Measurements from ENCODE around the gene EDDM13. TPM values are rescaled to one million over a fixed set of nuclear protein-coding genes. Genes with fewer than 3 reads are reported as not detected.
A peak's percentile ranks its signal among the peaks of the same experiment; 100 is the strongest.

Gene EDDM13
- total RNA-seq, 2 experiments from 2014 or later: not detected

DNA sequence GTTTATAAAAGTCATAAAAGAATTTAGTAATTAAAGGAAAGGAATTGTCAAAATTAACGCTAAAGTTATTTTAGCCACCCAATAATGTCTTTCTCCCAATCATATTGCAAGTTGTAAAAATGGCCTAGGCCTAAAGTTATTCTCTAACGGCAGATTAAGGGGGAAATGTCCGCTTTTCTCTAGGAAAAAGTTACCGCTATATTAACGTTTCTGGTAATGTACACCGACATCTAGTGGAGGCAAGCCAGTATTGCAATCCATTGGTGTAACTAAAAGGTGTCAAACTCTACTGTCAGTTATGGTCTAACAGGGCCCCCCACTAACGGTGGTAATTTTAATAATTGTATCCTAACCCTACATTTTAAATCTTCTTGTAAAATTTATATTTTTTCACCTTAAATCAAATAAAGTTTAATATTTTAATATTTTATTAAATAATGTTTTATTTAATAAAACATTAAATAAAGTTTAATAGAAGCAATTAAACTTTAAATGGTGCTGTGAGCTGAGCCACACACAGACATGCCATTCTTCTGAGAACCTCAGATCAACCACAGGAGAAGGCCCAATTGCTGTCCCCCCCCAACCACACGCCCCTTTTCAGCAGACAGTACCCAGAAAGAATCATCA lies 78.0 kb downstream of the EDDM13 start:
- H3K36me3 ChIP-seq (ENCODE audit: insufficient read depth, low read length): no peaks in the 10 kb centered on the region
- peak; percentile 99 for TF ChIP-seq CTCF (IDR thresholded peaks at IDR 0.05)
- Mint-ChIP-seq H3K27me3 (no peaks in the 10 kb centered on the region), H3K4me3 (no peak overlapping the region), H3K4me1 (ENCODE audit: low read depth) (peaks cover 7% of the 10 kb centered on the region), H3K27ac (no peak overlapping the region), H3K9me3 (no peaks in the 10 kb centered on the region), H3K36me3 (ENCODE audit: low read depth) (no peaks in the 10 kb centered on the region)
- H3K27ac ChIP-seq (ENCODE audit: low read depth in 1 of 2, low read length in 2 of 2): no peak overlapping the region
- ChIA-PET POLR2A (no interaction called here), CTCF (no interaction called here)
- DNase-seq: peak in 12 of 14 experiments; percentile 13 to 71 (median 39)
- H3K9me3 ChIP-seq (ENCODE audit: control insufficient read depth in 1 of 2, insufficient read depth in 1 of 2, low read length in 2 of 2): no peaks in the 10 kb centered on the region
- ATAC-seq (ENCODE audit: poor library complexity): no peak
- H3K4me3 ChIP-seq (ENCODE audit: low read length): no peak overlapping the region
- no peaks in the 10 kb centered on the region for H3K27me3 ChIP-seq (ENCODE audit: control insufficient read depth in 1 of 2, insufficient read depth in 2 of 2, low read length in 2 of 2)
- intact Hi-C loops (cut with DNase I, micrococcal nuclease): loop anchor here (1.0 to 5.0 kb wide), 5 partner anchors 97 to 284 kb away; no protein-coding TSS in a partner anchor
- no peaks in the 10 kb centered on the region for H3K4me1 ChIP-seq (ENCODE audit: insufficient read depth, low read length)

GRCh38 chr19:56351208-56351607 lies 78.7 kb downstream of the EDDM13 start:
- no peaks in the 10 kb centered on the region for H3K4me1 ChIP-seq (ENCODE audit: insufficient read depth, low read length)
- H3K27me3 ChIP-seq (ENCODE audit: control insufficient read depth in 1 of 2, insufficient read depth in 2 of 2, low read length in 2 of 2): no peaks in the 10 kb centered on the region
- no peak overlapping the region for H3K27ac Mint-ChIP-seq
- H3K9me3 Mint-ChIP-seq: no peaks in the 10 kb centered on the region
- no peak overlapping the region for H3K27ac ChIP-seq (ENCODE audit: low read depth in 1 of 2, low read length in 2 of 2)
- no peak for TF ChIP-seq CTCF (IDR thresholded peaks at IDR 0.05)
- DNase-seq: no peak
- ChIA-PET CTCF (no interaction called here), POLR2A (interaction anchor here (0.6 kb wide), 1 partner anchor 98 kb away, joined by 4 read pairs; no protein-coding TSS in a partner anchor)
- no peak for ATAC-seq (ENCODE audit: poor library complexity)
- no peaks in the 10 kb centered on the region for H3K27me3 Mint-ChIP-seq
- peaks cover 7% of the 10 kb centered on the region for H3K4me1 Mint-ChIP-seq (ENCODE audit: low read depth)
- no peak overlapping the region for H3K4me3 ChIP-seq (ENCODE audit: low read length)
- intact Hi-C loops (cut with DNase I, micrococcal nuclease): loop anchor here (2.0 to 5.0 kb wide), 2 partner anchors 269 to 284 kb away; no protein-coding TSS in a partner anchor
- H3K36me3 Mint-ChIP-seq (ENCODE audit: low read depth): no peaks in the 10 kb centered on the region
- no peak overlapping the region for H3K4me3 Mint-ChIP-seq
- no peaks in the 10 kb centered on the region for H3K36me3 ChIP-seq (ENCODE audit: insufficient read depth, low read length)
- no peaks in the 10 kb centered on the region for H3K9me3 ChIP-seq (ENCODE audit: control insufficient read depth in 1 of 2, insufficient read depth in 1 of 2, low read length in 2 of 2)

DNA sequence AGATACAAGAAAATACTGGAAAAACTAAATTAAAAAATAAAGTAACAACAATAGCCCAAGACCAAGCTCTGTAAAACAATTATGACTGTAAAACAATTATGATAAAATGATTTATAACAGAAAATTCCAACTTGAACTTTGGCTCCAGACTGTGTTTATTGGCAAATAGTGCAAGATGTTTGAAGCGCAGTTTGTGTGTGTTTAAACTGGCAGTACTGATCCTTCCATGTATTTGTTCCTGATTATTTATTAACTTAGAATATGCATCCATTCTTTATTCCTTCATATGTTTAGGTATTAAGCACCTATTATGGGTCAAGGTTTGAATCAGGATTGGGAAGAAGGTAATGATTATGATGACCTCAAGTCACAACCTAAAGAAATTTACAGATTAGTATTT lies 83.0 kb downstream of the EDDM13 start:
- no peaks in the 10 kb centered on the region for H3K4me1 ChIP-seq (ENCODE audit: insufficient read depth, low read length)
- Mint-ChIP-seq H3K27ac (no peak overlapping the region), H3K27me3 (no peaks in the 10 kb centered on the region), H3K4me1 (ENCODE audit: low read depth) (peaks cover under 1% of the 10 kb centered on the region), H3K9me3 (peaks cover 14% of the 10 kb centered on the region), H3K36me3 (ENCODE audit: low read depth) (peaks cover 33% of the 10 kb centered on the region), H3K4me3 (no peak overlapping the region)
- ATAC-seq (ENCODE audit: poor library complexity) (no peak), DNase-seq (no peak)
- TF ChIP-seq CTCF (IDR thresholded peaks at IDR 0.05): no peak
- no peak overlapping the region for H3K4me3 ChIP-seq (ENCODE audit: low read length)
- peaks cover 5 to 15% of the 10 kb centered on the region in 2 experiments for H3K9me3 ChIP-seq (ENCODE audit: control insufficient read depth in 1 of 2, insufficient read depth in 1 of 2, low read length in 2 of 2)
- ChIA-PET POLR2A (no interaction called here), CTCF (no interaction called here)
- no peak overlapping the region for H3K27ac ChIP-seq (ENCODE audit: low read depth in 1 of 2, low read length in 2 of 2)
- intact Hi-C loops (cut with DNase I, micrococcal nuclease): no loop called here
- H3K27me3 ChIP-seq (ENCODE audit: control insufficient read depth in 1 of 2, insufficient read depth in 2 of 2, low read length in 2 of 2): no peaks in the 10 kb centered on the region
- H3K36me3 ChIP-seq (ENCODE audit: insufficient read depth, low read length): no peaks in the 10 kb centered on the region
